K562 (cell line): ENCODE data around the gene LY6G6C. TPM values are rescaled to one million over a fixed set of nuclear protein-coding genes. Genes with fewer than 3 reads are reported as not detected.

Experiments
- ATF2 ChIP-seq: sonication (generic); formaldehyde crosslinking; IDR thresholded peaks from 2 replicates; pipeline ENCODE4 v1.8.1; 2022; ENCODE audit warnings: missing genetic modification reagents
- BRF2 ChIP-seq: IDR thresholded peaks from 3 replicates; pipeline ENCODE4 v1.6.1; 2011; ENCODE audit warnings: borderline replicate concordance, mild to moderate bottlenecking; ENCODE audit not compliant: insufficient read length, insufficient read depth
- CEBPZ ChIP-seq: fragments of 150-350 bp; IDR thresholded peaks from 2 replicates; pipeline ENCODE4 v1.6.1; 2014; ENCODE audit warnings: low read depth, mild to moderate bottlenecking, low read length, borderline replicate concordance
- CHCHD3 ChIP-seq: fragments of 250-450 bp; sonication (Bioruptor Pico); IDR thresholded peaks from 2 replicates; pipeline ENCODE4 v2.1.2; 2022; ENCODE audit warnings: mild to moderate bottlenecking
- DPF2 ChIP-seq: fragments of 450-650 bp; IDR thresholded peaks from 2 replicates; pipeline ENCODE4 v1.6.1; 2016
- E2F4 ChIP-seq: sonication (generic); formaldehyde crosslinking; IDR thresholded peaks from 2 replicates; pipeline ENCODE4 v1.8.0; 2022; ENCODE audit warnings: mild to moderate bottlenecking, low read depth, missing genetic modification reagents
- HNRNPL ChIP-seq: fragments of 200-400 bp; formaldehyde crosslinking; IDR thresholded peaks from 2 replicates; pipeline ENCODE4 v1.6.1; 2017; ENCODE audit warnings: low read depth, mild to moderate bottlenecking, low read length
- KLF13 ChIP-seq: fragments of 450-650 bp; IDR thresholded peaks from 2 replicates; pipeline ENCODE4 v1.6.1; 2016; ENCODE audit warnings: missing genetic modification characterization, low read depth, mild to moderate bottlenecking, missing compliant biosample characterization, moderate library complexity, borderline replicate concordance
- SIN3B ChIP-seq: fragments of 450-650 bp; IDR thresholded peaks from 2 replicates; pipeline ENCODE4 v1.6.1; 2017; ENCODE audit warnings: low read depth, mild to moderate bottlenecking, moderate library complexity
- SIX5 ChIP-seq, 2 experiments: IDR thresholded peaks; 2 replicates each; pipeline ENCODE4 v1.6.1; 2011; ENCODE audit warnings: low read length in 2 of 2, borderline replicate concordance in 1 of 2, low read depth in 1 of 2, mild to moderate bottlenecking in 1 of 2, moderate library complexity in 1 of 2; ENCODE audit not compliant: insufficient read depth in 1 of 2
- TAF15 ChIP-seq: fragments of 200-400 bp; formaldehyde crosslinking; IDR thresholded peaks from 2 replicates; pipeline ENCODE4 v1.6.1; 2017; ENCODE audit warnings: mild to moderate bottlenecking, low read depth, low read length, moderate library complexity
- TFAP4 ChIP-seq: sonication (generic); formaldehyde crosslinking; IDR thresholded peaks from 2 replicates; pipeline ENCODE4 v1.8.0; 2022; ENCODE audit warnings: missing genetic modification reagents, mild to moderate bottlenecking, moderate library complexity, borderline replicate concordance
- TOE1 ChIP-seq, 2 experiments: fragments of 450-650 bp in 1 of 2; sonication (generic) in 1 of 2; formaldehyde crosslinking in 1 of 2; IDR thresholded peaks; 2 replicates each; pipeline versions ENCODE4 v1.7.1 to v1.8.0; 2016 to 2022; ENCODE audit warnings: borderline replicate concordance in 2 of 2, mild to moderate bottlenecking in 2 of 2, antibody characterized with exemption in 1 of 2, inconsistent platforms in 1 of 2, low read depth in 1 of 2, missing genetic modification reagents in 1 of 2, moderate library complexity in 1 of 2
- ZNF143 ChIP-seq: sonication (generic); formaldehyde crosslinking; IDR thresholded peaks from 2 replicates; pipeline ENCODE4 v1.9.0; 2022; ENCODE audit warnings: mild to moderate bottlenecking, missing genetic modification reagents
- ZNF165 ChIP-seq: fragments of 250-450 bp; sonication (Bioruptor Pico); IDR thresholded peaks from 2 replicates; pipeline ENCODE4 v1.4.0; 2020; ENCODE audit warnings: borderline replicate concordance
- ZNF239 ChIP-seq: fragments of 250-450 bp; sonication (Bioruptor Pico); IDR thresholded peaks from 2 replicates; pipeline ENCODE4 v1.4.0; 2020; ENCODE audit warnings: mild to moderate bottlenecking
- polyA plus RNA-seq, 8 experiments: library from polyadenylated mRNA; depleted of rRNA in 4 of 8; stranded (reverse) in 5 of 8; unstranded in 3 of 8; fragments of >200 nt; fragmentation: Nextera tagmentation in 2 of 8; fragmentation: Illumina TruSeq in 1 of 8; extraction: Ambion mirVana in 2 of 8; extraction: Trizol in 1 of 8; gene quantifications; 2 replicates each; pipeline versions ENCODE4 v1.2.1 to v1.2.3, GENCODE V29; 2011 to 2014; ENCODE audit warnings: inconsistent platforms in 1 of 8, missing spikeins in 1 of 8
- total RNA-seq, 7 experiments: library from RNA; depleted of rRNA in 6 of 7; stranded (reverse); fragments of >200 nt in 6 of 7; fragmentation: Illumina TruSeq in 2 of 7; extraction: Trizol in 2 of 7; gene quantifications; 2 replicates each; pipeline versions ENCODE4 v1.2.1 to v1.2.3, GENCODE V29; 2011 to 2021; ENCODE audit warnings: low replicate concordance in 1 of 7

LY6G6C gene
- total and polyA plus RNA-seq, 9 of the 15 experiments (the other 6 are each of a cell fraction or from before 2014, with no cell fraction given), result 0.06 to 0.20 TPM; not detected in 7

- TF ChIP-seq BRF2, result no peak
- no peak for TF ChIP-seq TAF15
- TF ChIP-seq KLF13 (tag), result no peak
- TF ChIP-seq SIX5 (IDR thresholded peaks at IDR 0.05; ENCODE audit: borderline replicate concordance in 1 of 2, insufficient read depth in 1 of 2, low read depth in 1 of 2, low read length in 2 of 2), result no peak
- TF ChIP-seq TFAP4 (CRISPR knock-in tag), result no peak
- TF ChIP-seq HNRNPL, result no peak
- TF ChIP-seq ATF2, result no peak
- TF ChIP-seq E2F4 (CRISPR knock-in tag), result no peak
- TF ChIP-seq DPF2, result no peak; the same call in 1 of the 2 replicates
- TF ChIP-seq CHCHD3, result no peak; the same call in 1 of the 2 replicates
- no peak for TF ChIP-seq ZNF165 (CRISPR knock-in tag)
- TF ChIP-seq SIN3B, result no peak
- TF ChIP-seq ZNF143 (CRISPR knock-in tag), result no peak
- TF ChIP-seq TOE1 (IDR thresholded peaks at IDR 0.05; ENCODE audit: borderline replicate concordance), result no peak
- TF ChIP-seq TOE1 (CRISPR knock-in tag; IDR thresholded peaks at IDR 0.05; ENCODE audit: borderline replicate concordance, low read depth), result no peak
- no peak for TF ChIP-seq ZNF239
- TF ChIP-seq CEBPZ, result no peak
Measured at GRCh38 chr6:31702405-31702818, 19.1 kb downstream of the LY6G6C start (continued).
